Measurements from ENCODE around the gene ANKRD49. TPM values are rescaled to one million over a fixed set of nuclear protein-coding genes. Genes with fewer than 3 reads are reported as not detected.
A peak's percentile ranks its signal among the peaks of the same experiment; 100 is the strongest.

The ANKRD49 gene
- total RNA-seq, 6 experiments from 2014 or later = 4.4 to 6.6 (median 5.1) TPM

DNA sequence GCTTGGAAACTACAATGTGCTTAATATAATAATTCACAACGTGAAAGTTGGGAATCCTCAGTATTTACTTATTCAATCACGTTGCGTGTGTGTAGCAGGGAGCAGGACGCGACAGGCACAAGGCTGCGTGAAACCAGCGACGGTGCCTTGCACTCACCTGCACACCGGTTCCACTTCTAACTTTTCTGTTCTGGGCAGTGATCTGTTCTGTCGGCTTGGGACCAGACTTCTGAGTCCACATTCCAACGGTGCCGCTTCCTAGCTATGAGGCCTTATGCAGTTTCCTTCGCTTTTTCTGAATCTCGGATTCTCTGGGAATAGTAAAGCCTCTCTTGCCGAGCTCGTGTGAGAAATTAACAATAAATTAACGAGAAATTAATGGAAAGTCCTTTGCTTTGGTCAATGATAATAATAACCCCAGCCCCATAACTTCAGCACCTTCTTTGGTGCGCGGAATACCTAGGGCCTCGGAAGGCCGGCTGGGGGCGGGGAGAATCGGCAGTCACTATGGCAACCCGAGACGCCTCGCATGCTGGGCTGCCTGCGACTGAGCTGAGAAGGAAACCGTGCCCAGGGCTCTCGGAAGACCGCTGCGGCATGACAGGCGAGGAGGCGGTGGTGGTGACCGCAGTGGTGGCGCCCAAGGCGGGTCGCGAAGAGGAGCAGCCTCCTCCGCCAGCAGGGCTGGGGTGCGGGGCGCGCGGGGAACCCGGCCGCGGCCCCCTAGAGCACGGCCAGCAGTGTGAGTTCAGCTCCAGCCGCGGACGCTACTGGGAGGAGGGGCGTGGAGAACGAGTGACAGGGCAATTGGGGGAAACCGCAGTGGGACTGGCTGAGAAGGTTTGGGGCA lies 18.4 kb downstream of the ANKRD49 start, which contains the start of gene C11orf97:
C11orf97 (plus strand) TSS at position 530 of the 850 bp plus-strand sequence; CDS start at position 598, 68 bp downstream.
- ATAC-seq (peak; percentile 93 to 97 (median 96)), DNase-seq (peak; percentile 80 to 87 (median 85))
- H3K9me3 ChIP-seq = no peaks in the 10 kb centered on the region
- H3K27ac ChIP-seq = no peak within 1 kb of the TSS
- no peaks in the 10 kb centered on the region for H3K27me3 ChIP-seq
- H3K4me1 ChIP-seq = peaks cover 0 to 14% (median 2%) of the 10 kb centered on the region in 4 donors
- H3K36me3 ChIP-seq = no peaks in the 10 kb centered on the region
- intact Hi-C loops (cut with DNase I) = no loop called here
- H3K4me3 ChIP-seq = peak within 1 kb of the TSS; percentile 57 to 69 (median 65)
- TF ChIP-seq, protein P1, sequence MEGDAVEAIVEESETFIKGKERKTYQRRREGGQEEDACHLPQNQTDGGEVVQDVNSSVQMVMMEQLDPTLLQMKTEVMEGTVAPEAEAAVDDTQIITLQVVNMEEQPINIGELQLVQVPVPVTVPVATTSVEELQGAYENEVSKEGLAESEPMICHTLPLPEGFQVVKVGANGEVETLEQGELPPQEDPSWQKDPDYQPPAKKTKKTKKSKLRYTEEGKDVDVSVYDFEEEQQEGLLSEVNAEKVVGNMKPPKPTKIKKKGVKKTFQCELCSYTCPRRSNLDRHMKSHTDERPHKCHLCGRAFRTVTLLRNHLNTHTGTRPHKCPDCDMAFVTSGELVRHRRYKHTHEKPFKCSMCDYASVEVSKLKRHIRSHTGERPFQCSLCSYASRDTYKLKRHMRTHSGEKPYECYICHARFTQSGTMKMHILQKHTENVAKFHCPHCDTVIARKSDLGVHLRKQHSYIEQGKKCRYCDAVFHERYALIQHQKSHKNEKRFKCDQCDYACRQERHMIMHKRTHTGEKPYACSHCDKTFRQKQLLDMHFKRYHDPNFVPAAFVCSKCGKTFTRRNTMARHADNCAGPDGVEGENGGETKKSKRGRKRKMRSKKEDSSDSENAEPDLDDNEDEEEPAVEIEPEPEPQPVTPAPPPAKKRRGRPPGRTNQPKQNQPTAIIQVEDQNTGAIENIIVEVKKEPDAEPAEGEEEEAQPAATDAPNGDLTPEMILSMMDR (IDR thresholded peaks at IDR 0.05) = no peak
- no peak for TF ChIP-seq POLR2A (IDR thresholded peaks at IDR 0.05)
- WGBS (ENCODE audit: insufficient coverage, low coverage, low lambda C conversion rate, missing lambda C conversion rate) = 9% methylated on average over 25 of the region's 53 CpGs

DNA sequence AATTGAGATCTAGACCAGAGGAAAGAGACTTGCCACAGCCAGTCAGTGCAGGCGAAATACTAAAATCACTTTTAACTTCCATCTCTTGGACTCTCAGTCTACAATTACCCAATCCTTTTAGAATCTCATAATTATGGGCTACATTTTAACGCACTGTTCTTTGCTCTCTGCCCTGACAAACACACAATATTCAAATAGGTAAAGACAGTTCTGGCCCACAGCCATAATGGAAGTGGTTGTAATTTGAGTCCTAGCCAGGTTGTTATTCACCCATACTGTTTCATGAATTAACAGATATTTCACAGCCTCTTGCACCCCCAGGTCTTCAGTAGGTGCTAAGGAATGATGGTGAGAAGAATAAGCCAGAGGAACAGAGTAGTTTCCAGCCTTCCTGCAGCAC lies 19.3 kb downstream of the ANKRD49 start:
- Histone ChIP-seq H3K27me3 (no peaks in the 10 kb centered on the region), H3K36me3 (no peaks in the 10 kb centered on the region), H3K9me3 (no peaks in the 10 kb centered on the region), H3K4me1 (peaks cover 0 to 14% (median 2%) of the 10 kb centered on the region in 4 donors), H3K27ac (no peak overlapping the region), H3K4me3 (peak overlapping the region in 1 of 3 donors; percentile 69)
- intact Hi-C loops (cut with DNase I) = no loop called here
- WGBS (ENCODE audit: insufficient coverage, low coverage, low lambda C conversion rate, missing lambda C conversion rate) = 13% methylated on average over 2 of the region's 2 CpGs
- peak; percentile 68 to 81 (median 76) for ATAC-seq
- TF ChIP-seq, protein P1 (IDR thresholded peaks at IDR 0.05) = no peak
- TF ChIP-seq POLR2A (IDR thresholded peaks at IDR 0.05) = peak; percentile 24
- peak in 1 of 3 donors; percentile 50 for DNase-seq

DNA sequence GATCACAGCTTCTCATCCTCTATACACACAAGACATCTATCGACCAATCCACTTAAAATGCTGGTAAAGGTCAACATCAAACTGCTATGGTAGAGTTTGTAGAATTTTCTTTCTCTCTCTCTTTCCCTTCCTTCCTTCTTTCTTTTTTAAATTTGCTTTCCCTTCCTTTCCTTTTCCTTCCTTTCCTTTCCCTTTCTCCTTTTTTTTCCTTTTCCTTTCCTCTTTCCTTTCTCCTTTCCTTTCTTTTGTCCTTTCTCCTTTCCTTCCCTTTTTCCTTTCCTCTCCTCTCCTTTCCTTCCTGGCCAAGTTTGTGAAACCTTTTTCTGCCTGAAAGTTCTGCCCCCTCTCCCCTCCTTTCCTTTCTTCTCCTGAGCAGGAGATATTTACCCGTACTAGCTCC lies 21.6 kb downstream of the ANKRD49 start:
- H3K4me1 ChIP-seq = peaks cover 0 to 14% (median 2%) of the 10 kb centered on the region in 4 donors
- no peaks in the 10 kb centered on the region for H3K27me3 ChIP-seq
- TF ChIP-seq, protein P1 (IDR thresholded peaks at IDR 0.05) = no peak
- no peak for TF ChIP-seq POLR2A (IDR thresholded peaks at IDR 0.05)
- intact Hi-C loops (cut with DNase I) = no loop called here
- no peak overlapping the region for H3K4me3 ChIP-seq
- ATAC-seq = no peak
- no peak for DNase-seq
- H3K27ac ChIP-seq = no peak overlapping the region
- 82% methylated on average over 2 of the region's 2 CpGs for WGBS (ENCODE audit: insufficient coverage, low coverage, low lambda C conversion rate, missing lambda C conversion rate)
- H3K36me3 ChIP-seq = no peaks in the 10 kb centered on the region
- no peaks in the 10 kb centered on the region for H3K9me3 ChIP-seq

DNA sequence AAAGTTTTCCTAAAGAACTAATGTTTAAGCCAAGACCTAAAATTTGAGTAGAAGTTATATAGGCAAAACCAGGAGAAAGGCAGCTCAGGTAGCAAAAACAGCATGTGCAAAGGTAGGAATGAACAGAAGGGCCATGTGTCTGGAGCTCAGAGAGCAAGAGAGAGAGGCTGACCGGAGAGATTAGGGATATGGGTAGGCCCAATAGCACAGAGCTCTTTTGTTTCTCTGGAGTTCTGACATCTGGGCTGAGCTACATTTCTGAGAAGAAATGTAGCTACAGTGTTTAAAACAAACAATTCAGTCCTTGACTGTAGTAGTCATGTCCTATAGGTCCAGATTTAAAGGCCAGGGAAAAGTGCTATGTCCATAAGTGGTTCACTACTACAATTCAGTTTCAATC lies 22.9 kb downstream of the ANKRD49 start:
- intact Hi-C loops (cut with DNase I) = no loop called here

More for the DNA sequence above, 22.9 kb downstream of the ANKRD49 start:
- no peaks in the 10 kb centered on the region for H3K27me3 ChIP-seq
- no peaks in the 10 kb centered on the region for H3K9me3 ChIP-seq
- H3K36me3 ChIP-seq = no peaks in the 10 kb centered on the region
- peaks cover 0 to 14% (median 2%) of the 10 kb centered on the region in 4 donors for H3K4me1 ChIP-seq
- no peak for DNase-seq
- no peak overlapping the region for H3K27ac ChIP-seq
- TF ChIP-seq POLR2A (IDR thresholded peaks at IDR 0.05) = no peak
- TF ChIP-seq, protein P1 (IDR thresholded peaks at IDR 0.05) = no peak
- no peak overlapping the region for H3K4me3 ChIP-seq
- 100% methylated on average over 1 of the region's 1 CpG for WGBS (ENCODE audit: insufficient coverage, low coverage, low lambda C conversion rate, missing lambda C conversion rate)
- ATAC-seq = no peak
